HUES64 (cell line): ENCODE data around the gene HADHB.

Experiments
- H3K27ac ChIP-seq: 2 replicates; pipeline ENCODE4 v1.7.0; 2013; ENCODE audit warnings: low read depth, low read length, inconsistent platforms
- H3K27me3 ChIP-seq: 2 replicates; pipeline ENCODE4 v1.6.1; 2013; ENCODE audit warnings: mild to moderate bottlenecking, low read length; ENCODE audit not compliant: insufficient read depth
- H3K36me3 ChIP-seq: 2 replicates; pipeline ENCODE4 v1.6.1; 2013; ENCODE audit warnings: mild to moderate bottlenecking, low read length; ENCODE audit not compliant: insufficient read depth
- H3K4me1 ChIP-seq: 2 replicates; pipeline ENCODE4 v1.6.1; 2013; ENCODE audit warnings: mild to moderate bottlenecking, low read length, moderate library complexity; ENCODE audit not compliant: insufficient read depth
- H3K4me3 ChIP-seq: 2 replicates; pipeline ENCODE4 v1.5.1; 2013; ENCODE audit warnings: mild to moderate bottlenecking, low read length, moderate library complexity
- H3K9ac ChIP-seq: 2 replicates; pipeline ENCODE4 v1.6.1; 2013; ENCODE audit warnings: mild to moderate bottlenecking, low read depth, low read length
- H3K9me3 ChIP-seq: 2 replicates; pipeline ENCODE4 v1.6.1; 2013; ENCODE audit warnings: low read depth, low read length; ENCODE audit not compliant: insufficient read depth
- WGBS: fragments of 150-250, 120-280 bp; methylation state at CpG from one replicate; pipeline ENCODE4 v1.1.7; 2013; ENCODE audit warnings: missing lambda C conversion rate; 5-methylcytosine and 5-hydroxymethylcytosine counted together

HADHB gene

GRCh38 chr2:26217720-26218119 lies 27.0 kb upstream of the HADHB start:
- Histone ChIP-seq H3K36me3 (peaks cover 62% of the 10 kb centered on the region), H3K9ac (no peak overlapping the region), H3K9me3 (no peaks in the 10 kb centered on the region), H3K4me3 (no peak overlapping the region), H3K4me1 (no peaks in the 10 kb centered on the region), H3K27ac (no peak overlapping the region), H3K27me3 (no peaks in the 10 kb centered on the region)
- WGBS: 86% methylated on average over 6 of the region's 6 CpGs

GRCh38 chr2:26223018-26223417 lies 21.7 kb upstream of the HADHB start:
- peaks cover 9% of the 10 kb centered on the region; the same call in 1 of the 2 replicates for H3K9me3 ChIP-seq
- H3K27me3 ChIP-seq: no peaks in the 10 kb centered on the region
- no peak overlapping the region for H3K9ac ChIP-seq
- H3K4me1 ChIP-seq: no peaks in the 10 kb centered on the region
- peaks cover 47% of the 10 kb centered on the region for H3K36me3 ChIP-seq
- H3K27ac ChIP-seq: no peak overlapping the region
- H3K4me3 ChIP-seq: no peak overlapping the region
- 90% methylated on average over 1 of the region's 1 CpG for WGBS

GRCh38 chr2:26224095-26224494 lies 20.6 kb upstream of the HADHB start:
- no peaks in the 10 kb centered on the region for H3K27me3 ChIP-seq

GRCh38 chr2:26229595-26229994 lies 15.1 kb upstream of the HADHB start:
- WGBS: 98% methylated on average over 3 of the region's 3 CpGs
- no peak overlapping the region for H3K27ac ChIP-seq
- H3K36me3 ChIP-seq: peaks cover 85% of the 10 kb centered on the region
- H3K9ac ChIP-seq: no peak overlapping the region
- no peaks in the 10 kb centered on the region for H3K27me3 ChIP-seq
- H3K4me3 ChIP-seq: no peak overlapping the region
- no peaks in the 10 kb centered on the region for H3K4me1 ChIP-seq
- peaks cover 9% of the 10 kb centered on the region; the same call in 1 of the 2 replicates for H3K9me3 ChIP-seq

More at GRCh38 chr2:26224095-26224494, 20.6 kb upstream of the HADHB start:
- Histone ChIP-seq H3K9ac (no peak overlapping the region), H3K4me1 (no peaks in the 10 kb centered on the region), H3K9me3 (peaks cover 9% of the 10 kb centered on the region; the same call in 1 of the 2 replicates), H3K36me3 (peaks cover 54% of the 10 kb centered on the region), H3K4me3 (no peak overlapping the region), H3K27ac (no peak overlapping the region)
- 87% methylated on average over 2 of the region's 2 CpGs for WGBS

- no peaks in the 10 kb centered on the region for H3K4me1 ChIP-seq
- H3K4me3 ChIP-seq: no peak overlapping the region
- H3K36me3 ChIP-seq: peaks cover 94% of the 10 kb centered on the region
- H3K9ac ChIP-seq: no peak overlapping the region
- H3K27ac ChIP-seq: no peak overlapping the region
- 99% methylated on average over 2 of the region's 2 CpGs for WGBS
- no peaks in the 10 kb centered on the region for H3K27me3 ChIP-seq
- peaks cover 9% of the 10 kb centered on the region; the same call in 1 of the 2 replicates for H3K9me3 ChIP-seq
Measured at GRCh38 chr2:26230806-26231205, 13.9 kb upstream of the HADHB start.

GRCh38 chr2:26235089-26235488 lies 9.7 kb upstream of the HADHB start:
- no peaks in the 10 kb centered on the region for H3K4me1 ChIP-seq
- H3K9ac ChIP-seq: no peak overlapping the region
- H3K27me3 ChIP-seq: no peaks in the 10 kb centered on the region
- H3K36me3 ChIP-seq: peaks cover 83% of the 10 kb centered on the region
- no peak overlapping the region for H3K4me3 ChIP-seq
- WGBS: 88% methylated on average over 9 of the region's 9 CpGs
- H3K9me3 ChIP-seq: no peaks in the 10 kb centered on the region
- no peak overlapping the region for H3K27ac ChIP-seq

- peaks cover 5% of the 10 kb centered on the region; the same call in 1 of the 2 replicates for H3K4me1 ChIP-seq
- H3K27ac ChIP-seq: no peak overlapping the region
- H3K36me3 ChIP-seq: peaks cover 57% of the 10 kb centered on the region
- no peak overlapping the region for H3K4me3 ChIP-seq
- 95% methylated on average over 1 of the region's 1 CpG for WGBS
- no peaks in the 10 kb centered on the region for H3K9me3 ChIP-seq
- no peaks in the 10 kb centered on the region for H3K27me3 ChIP-seq
- no peak overlapping the region for H3K9ac ChIP-seq
Measured at GRCh38 chr2:26237868-26238267, 6.9 kb upstream of the HADHB start.

GRCh38 chr2:26238311-26238958 lies 6.3 kb upstream of the HADHB start:
- peaks cover 5% of the 10 kb centered on the region; the same call in 1 of the 2 replicates for H3K4me1 ChIP-seq
- 92% methylated on average over 3 of the region's 4 CpGs for WGBS
- no peaks in the 10 kb centered on the region for H3K27me3 ChIP-seq
- peaks cover 51% of the 10 kb centered on the region for H3K36me3 ChIP-seq
- H3K9me3 ChIP-seq: no peaks in the 10 kb centered on the region
- no peak overlapping the region for H3K4me3 ChIP-seq
- no peak overlapping the region for H3K9ac ChIP-seq
- H3K27ac ChIP-seq: no peak overlapping the region

- Histone ChIP-seq H3K4me3 (peak overlapping the region; percentile 90), H3K9ac (no peak overlapping the region), H3K4me1 (peaks cover 10% of the 10 kb centered on the region), H3K27ac (no peak overlapping the region; the same call in 1 of the 2 replicates), H3K36me3 (peaks cover 18% of the 10 kb centered on the region), H3K9me3 (no peaks in the 10 kb centered on the region), H3K27me3 (no peaks in the 10 kb centered on the region)
- 90% methylated on average over 5 of the region's 6 CpGs for WGBS
Measured at GRCh38 chr2:26241928-26242436, 2.8 kb upstream of the HADHB start.

- H3K4me1 ChIP-seq: peaks cover 10% of the 10 kb centered on the region
- H3K36me3 ChIP-seq: peaks cover 2% of the 10 kb centered on the region
- under 1% methylated on average over 20 of the region's 22 CpGs for WGBS
- no peaks in the 10 kb centered on the region for H3K9me3 ChIP-seq
- peak overlapping the region; percentile 90 for H3K4me3 ChIP-seq
- no peaks in the 10 kb centered on the region for H3K27me3 ChIP-seq
- H3K9ac ChIP-seq: peak overlapping the region; percentile 78
- no peak overlapping the region; the same call in 1 of the 2 replicates for H3K27ac ChIP-seq
Measured at GRCh38 chr2:26243470-26244308, 1.1 kb upstream of the HADHB start.

GRCh38 chr2:26245231-26245732 lies 543 bp downstream of the HADHB start:
- WGBS: under 1% methylated on average over 21 of the region's 21 CpGs
- H3K36me3 ChIP-seq: no peaks in the 10 kb centered on the region
- no peaks in the 10 kb centered on the region for H3K9me3 ChIP-seq
- H3K4me3 ChIP-seq: peak overlapping the region; percentile 90
- H3K9ac ChIP-seq: peak overlapping the region; percentile 78
- H3K27ac ChIP-seq: peak overlapping the region; percentile 98; the same call in 1 of the 2 replicates
- H3K4me1 ChIP-seq: peaks cover 10% of the 10 kb centered on the region
- no peaks in the 10 kb centered on the region for H3K27me3 ChIP-seq
